Body of pancreas (tissue), 4 donors: ENCODE measurements around the gene PCDHGA5. TPM values are rescaled to one million over a fixed set of nuclear protein-coding genes. Genes with fewer than 3 reads are reported as not detected.
"Not testable (repeated sequence)": the region's sequence is repeated elsewhere in the genome, so short reads cannot be mapped to it uniquely, and the experiment has no call there.

Source experiments
- ATAC-seq: fragments of 150-250 bp; one replicate; pipeline ENCODE4 v1.9.1; 2016
- DNase-seq, 4 donors: peaks; one replicate each; pipeline ENCODE4 v3.0.0-alpha.2; 2019
- H3K27ac ChIP-seq, 4 donors: fragments of 200-600 bp; sonication (generic); 1 replicate in 3 of 4; 2 replicates in 1 of 4; pipeline versions ENCODE4 v1.5.1 to v1.6.1; 2016 to 2019; ENCODE audit warnings: mild to moderate bottlenecking in 1 of 4, mixed read lengths in 1 of 4, moderate library complexity in 1 of 4
- H3K27me3 ChIP-seq, 2 donors: fragments of 200-600 bp; sonication (generic); one replicate each; pipeline ENCODE4 v1.6.0; 2016; ENCODE audit warnings: mild to moderate bottlenecking in 1 of 2
- H3K36me3 ChIP-seq, 2 donors: fragments of 200-600 bp; sonication (generic); replicated peaks in 1 of 2; 2 replicates each; pipeline ENCODE4 v1.5.1; 2016; ENCODE audit warnings: low read depth in 2 of 2; ENCODE audit not compliant: insufficient read depth in 1 of 2
- H3K4me1 ChIP-seq: fragments of 200-600 bp; sonication (generic); one replicate; pipeline ENCODE4 v1.6.0; 2016
- H3K4me3 ChIP-seq, 2 donors: fragments of 200-600 bp; sonication (generic); 1 replicate in 1 of 2; 2 replicates in 1 of 2; pipeline ENCODE4 v1.5.1; 2016 to 2019
- H3K9me3 ChIP-seq, 3 donors: fragments of 200-600 bp; sonication (generic); 1 replicate in 2 of 3; 2 replicates in 1 of 3; pipeline ENCODE4 v1.5.1; 2016
- POLR2A ChIP-seq, 3 donors: fragments of 450-650 bp; IDR thresholded peaks; one replicate each; pipeline ENCODE4 v1.6.1; 2016; ENCODE audit warnings: antibody characterized with exemption in 3 of 3, mild to moderate bottlenecking in 2 of 3
- WGBS, 2 donors: methylation state at CpG; one replicate each; pipeline ENCODE4 v1.1.5; 2017; 5-methylcytosine and 5-hydroxymethylcytosine counted together
- intact Hi-C: fragments of 100-400 bp; cut with DNase I; formaldehyde crosslinking; loops from one replicate; pipeline ENCODE4 v1.15.1; 2023
- total RNA-seq, 2 donors: library from RNA; depleted of rRNA; stranded (reverse); fragments of >200 nt; gene quantifications; one replicate each; pipeline ENCODE4 v1.1.0, GENCODE V29; 2016
- TF ChIP-seq, protein P1 (sequence below), 7 experiments: fragments of 450-650 bp in 4 of 7; fragments of 200-600 bp in 3 of 7; sonication (generic) in 3 of 7; IDR thresholded peaks; one replicate each; pipeline ENCODE4 v1.5.1; 2016 to 2019; ENCODE audit warnings: antibody characterized with exemption in 7 of 7

PCDHGA5 gene
- total RNA-seq, 2 donors from 2014 or later: 5.6 to 6.0 TPM

DNA sequence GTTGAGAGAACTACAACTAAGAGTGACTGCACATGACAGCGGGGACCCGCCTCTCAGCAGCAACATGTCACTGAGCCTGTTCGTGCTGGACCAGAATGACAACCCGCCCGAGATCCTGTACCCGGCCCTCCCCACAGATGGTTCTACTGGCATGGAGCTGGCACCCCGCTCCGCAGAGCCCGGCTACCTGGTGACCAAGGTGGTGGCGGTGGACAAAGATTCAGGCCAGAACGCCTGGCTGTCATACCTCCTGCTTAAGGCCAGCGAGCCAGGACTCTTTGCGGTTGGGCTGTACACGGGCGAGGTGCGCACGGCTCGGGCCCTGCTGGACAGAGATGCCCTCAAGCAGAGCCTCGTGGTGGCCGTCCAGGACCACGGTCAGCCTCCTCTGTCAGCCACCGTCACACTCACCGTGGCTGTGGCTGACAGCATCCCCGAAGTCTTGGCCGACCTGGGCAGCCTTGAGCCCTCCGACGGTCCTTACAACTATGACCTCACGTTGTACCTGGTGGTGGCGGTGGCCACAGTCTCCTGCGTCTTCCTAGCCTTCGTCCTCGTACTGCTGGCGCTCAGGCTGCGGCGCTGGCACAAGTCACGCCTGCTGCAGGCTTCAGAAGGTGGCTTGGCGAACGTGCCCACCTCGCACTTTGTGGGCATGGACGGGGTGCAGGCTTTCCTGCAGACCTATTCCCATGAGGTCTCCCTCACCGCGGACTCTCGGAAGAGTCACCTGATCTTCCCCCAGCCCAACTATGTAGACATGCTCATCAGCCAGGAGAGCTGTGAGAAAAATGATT is 20.7 kb downstream of the PCDHGA5 start:
- no peaks in the 10 kb centered on the region for H3K36me3 ChIP-seq
- no peak for ATAC-seq
- DNase-seq: no peak
- H3K4me3 ChIP-seq: no peak overlapping the region
- TF ChIP-seq POLR2A (IDR thresholded peaks at IDR 0.05): no peak
- TF ChIP-seq, protein P1, sequence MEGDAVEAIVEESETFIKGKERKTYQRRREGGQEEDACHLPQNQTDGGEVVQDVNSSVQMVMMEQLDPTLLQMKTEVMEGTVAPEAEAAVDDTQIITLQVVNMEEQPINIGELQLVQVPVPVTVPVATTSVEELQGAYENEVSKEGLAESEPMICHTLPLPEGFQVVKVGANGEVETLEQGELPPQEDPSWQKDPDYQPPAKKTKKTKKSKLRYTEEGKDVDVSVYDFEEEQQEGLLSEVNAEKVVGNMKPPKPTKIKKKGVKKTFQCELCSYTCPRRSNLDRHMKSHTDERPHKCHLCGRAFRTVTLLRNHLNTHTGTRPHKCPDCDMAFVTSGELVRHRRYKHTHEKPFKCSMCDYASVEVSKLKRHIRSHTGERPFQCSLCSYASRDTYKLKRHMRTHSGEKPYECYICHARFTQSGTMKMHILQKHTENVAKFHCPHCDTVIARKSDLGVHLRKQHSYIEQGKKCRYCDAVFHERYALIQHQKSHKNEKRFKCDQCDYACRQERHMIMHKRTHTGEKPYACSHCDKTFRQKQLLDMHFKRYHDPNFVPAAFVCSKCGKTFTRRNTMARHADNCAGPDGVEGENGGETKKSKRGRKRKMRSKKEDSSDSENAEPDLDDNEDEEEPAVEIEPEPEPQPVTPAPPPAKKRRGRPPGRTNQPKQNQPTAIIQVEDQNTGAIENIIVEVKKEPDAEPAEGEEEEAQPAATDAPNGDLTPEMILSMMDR (IDR thresholded peaks at IDR 0.05): no peak
- no peak overlapping the region for H3K27ac ChIP-seq
- H3K27me3 ChIP-seq: no peaks in the 10 kb centered on the region
- intact Hi-C loops: no loop called here
- H3K9me3 ChIP-seq: peaks cover 0 to 65% (median 7%) of the 10 kb centered on the region in 3 donors
- 35 to 55% methylated on average over 16 to 42 of the region's 43 CpGs for WGBS, 2 donors
- H3K4me1 ChIP-seq: no peaks in the 10 kb centered on the region

DNA sequence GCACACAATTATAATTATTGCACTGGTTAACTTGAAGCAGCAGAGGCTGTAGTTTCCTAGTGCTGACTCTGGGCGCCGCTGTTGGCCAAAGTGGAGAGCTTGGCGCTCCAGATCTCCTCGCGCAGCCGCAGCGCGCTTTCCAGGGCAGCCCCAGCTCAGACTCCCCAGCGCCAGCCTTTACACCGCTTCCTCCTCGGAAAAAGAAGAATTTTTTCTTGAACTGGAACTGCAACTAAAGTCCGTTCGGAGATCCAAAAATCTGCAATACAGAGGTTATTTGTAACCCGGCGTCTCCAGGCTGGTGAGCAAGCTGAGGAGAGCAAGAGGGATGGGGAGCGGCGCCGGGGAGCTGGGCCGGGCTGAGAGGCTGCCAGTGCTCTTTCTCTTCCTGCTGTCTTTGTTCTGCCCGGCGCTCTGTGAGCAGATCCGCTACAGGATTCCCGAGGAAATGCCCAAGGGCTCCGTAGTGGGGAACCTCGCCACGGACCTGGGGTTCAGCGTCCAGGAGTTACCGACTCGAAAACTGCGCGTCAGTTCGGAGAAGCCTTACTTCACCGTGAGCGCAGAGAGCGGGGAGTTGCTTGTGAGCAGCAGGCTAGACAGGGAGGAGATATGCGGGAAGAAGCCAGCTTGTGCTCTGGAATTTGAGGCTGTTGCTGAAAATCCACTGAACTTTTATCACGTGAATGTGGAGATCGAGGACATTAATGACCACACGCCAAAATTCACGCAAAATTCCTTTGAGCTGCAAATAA is 23.8 kb downstream of the PCDHGA5 start, which contains the start of gene PCDHGB4:
TSS of gene PCDHGB4 (plus strand) at position 142 of the 755 bp plus-strand sequence. CDS start at position 329, 187 bp downstream.
- ATAC-seq (peak; percentile 62), DNase-seq (peak in 2 of 4 donors; percentile 26 to 32)
- TF ChIP-seq, protein P1 (IDR thresholded peaks at IDR 0.05): peak in 4 of 7 experiments; percentile 27 to 34 (median 32)
- H3K36me3 ChIP-seq, H3K27ac ChIP-seq, H3K4me3 ChIP-seq, H3K27me3 ChIP-seq, H3K4me1 ChIP-seq, intact Hi-C loops: not testable (repeated sequence)
- peaks cover 0 to 68% (median 12%) of the 10 kb centered on the region in 3 donors for H3K9me3 ChIP-seq
- WGBS, 2 donors: 8 to 12% methylated on average over 17 to 23 of the region's 40 CpGs

DNA sequence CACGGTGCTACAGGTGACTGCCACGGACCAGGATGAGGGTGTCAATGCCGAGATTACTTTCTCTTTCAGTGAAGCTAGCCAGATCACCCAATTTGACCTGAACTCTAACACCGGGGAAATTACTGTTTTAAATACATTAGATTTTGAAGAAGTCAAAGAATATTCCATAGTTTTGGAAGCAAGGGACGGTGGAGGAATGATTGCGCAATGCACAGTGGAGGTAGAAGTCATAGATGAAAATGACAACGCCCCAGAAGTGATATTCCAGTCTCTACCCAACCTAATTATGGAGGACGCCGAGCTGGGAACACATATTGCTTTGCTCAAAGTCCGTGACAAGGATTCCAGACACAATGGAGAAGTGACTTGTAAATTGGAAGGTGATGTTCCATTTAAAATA is 24.7 kb downstream of the PCDHGA5 start:
- TF ChIP-seq POLR2A (IDR thresholded peaks at IDR 0.05): no peak
- TF ChIP-seq, protein P1 (IDR thresholded peaks at IDR 0.05): no peak
- no peak for DNase-seq
- no peak overlapping the region for H3K27ac ChIP-seq
- peaks cover 0 to 68% (median 20%) of the 10 kb centered on the region in 3 donors for H3K9me3 ChIP-seq
- no peaks in the 10 kb centered on the region for H3K4me1 ChIP-seq
- no peaks in the 10 kb centered on the region for H3K36me3 ChIP-seq
- no peak for ATAC-seq
- 29 to 43% methylated on average over 10 of the region's 10 CpGs for WGBS, 2 donors
- no peak overlapping the region for H3K4me3 ChIP-seq
- intact Hi-C loops: no loop called here
- H3K27me3 ChIP-seq: no peaks in the 10 kb centered on the region

DNA sequence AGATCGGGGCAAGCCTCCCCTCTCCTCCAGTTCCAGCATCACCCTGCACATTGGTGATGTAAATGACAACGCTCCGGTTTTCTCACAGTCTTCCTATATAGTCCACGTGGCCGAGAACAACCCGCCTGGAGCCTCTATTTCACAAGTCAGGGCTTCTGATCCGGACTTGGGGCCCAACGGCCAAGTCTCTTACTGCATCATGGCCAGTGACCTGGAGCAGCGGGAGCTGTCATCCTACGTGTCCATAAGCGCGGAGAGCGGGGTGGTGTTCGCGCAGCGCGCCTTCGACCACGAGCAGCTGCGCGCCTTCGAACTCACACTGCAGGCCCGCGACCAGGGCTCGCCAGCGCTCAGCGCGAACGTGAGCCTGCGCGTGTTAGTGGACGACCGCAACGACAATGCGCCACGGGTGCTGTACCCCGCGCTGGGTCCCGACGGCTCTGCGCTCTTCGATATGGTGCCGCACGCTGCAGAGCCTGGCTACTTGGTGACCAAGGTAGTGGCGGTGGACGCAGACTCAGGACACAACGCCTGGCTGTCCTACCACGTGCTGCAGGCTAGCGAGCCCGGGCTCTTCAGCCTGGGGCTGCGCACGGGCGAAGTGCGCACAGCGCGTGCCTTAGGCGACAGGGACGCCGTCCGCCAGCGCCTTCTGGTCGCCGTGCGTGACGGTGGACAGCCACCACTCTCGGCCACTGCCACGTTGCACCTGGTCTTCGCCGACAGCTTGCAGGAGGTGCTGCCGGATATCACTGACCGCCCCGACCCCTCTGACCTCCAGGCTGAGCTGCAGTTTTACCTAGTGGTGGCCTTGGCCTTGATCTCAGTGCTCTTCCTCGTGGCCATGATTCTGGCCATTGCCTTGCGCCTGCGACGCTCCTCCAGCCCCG is 25.4 kb downstream of the PCDHGA5 start:
- H3K36me3 ChIP-seq: no peaks in the 10 kb centered on the region
- H3K27ac ChIP-seq: no peak overlapping the region
- H3K27me3 ChIP-seq: no peaks in the 10 kb centered on the region
- H3K9me3 ChIP-seq: peaks cover 0 to 67% (median 18%) of the 10 kb centered on the region in 3 donors
- DNase-seq (no peak), ATAC-seq (no peak)
- H3K4me3 ChIP-seq: no peak overlapping the region
- WGBS, 2 donors: 22 to 36% methylated on average over 22 to 73 of the region's 77 CpGs
- H3K4me1 ChIP-seq: no peaks in the 10 kb centered on the region
- intact Hi-C loops: no loop called here
- TF ChIP-seq, protein P1 (IDR thresholded peaks at IDR 0.05): no peak
- no peak for TF ChIP-seq POLR2A (IDR thresholded peaks at IDR 0.05)
